SK-MEL-5 (cell line): Measurements from ENCODE around the gene HEXIM2. TPM values are rescaled to one million over a fixed set of nuclear protein-coding genes. Genes with fewer than 3 reads are reported as not detected.

Experiments used
- DNase-seq: peaks from one replicate; pipeline ENCODE4 v3.0.0-alpha.2; 2016; ENCODE audit warnings: low read depth, low spot score
- in situ Hi-C: cut with HindIII; loops from 2 replicates; pipeline ENCODE4 v1.10.0; 2016; ENCODE audit warnings: low sequenced_read_pairs, high pct_unique_total_duplicates, low pct_unique_long_range_greater_than_20kb
- polyA plus RNA-seq, 2 experiments: library from polyadenylated mRNA; depleted of rRNA; stranded (reverse); fragments of >200 nt; gene quantifications; 2 replicates each; pipeline ENCODE4 v1.2.3, GENCODE V29; 2015
- total RNA-seq: library from RNA; depleted of rRNA; stranded (reverse); fragments of >200 nt; shearing (Covaris generic); gene quantifications from 2 replicates; pipeline ENCODE4 v1.2.3, GENCODE V29; 2014; rRNA removed

HEXIM2 gene, protein sequence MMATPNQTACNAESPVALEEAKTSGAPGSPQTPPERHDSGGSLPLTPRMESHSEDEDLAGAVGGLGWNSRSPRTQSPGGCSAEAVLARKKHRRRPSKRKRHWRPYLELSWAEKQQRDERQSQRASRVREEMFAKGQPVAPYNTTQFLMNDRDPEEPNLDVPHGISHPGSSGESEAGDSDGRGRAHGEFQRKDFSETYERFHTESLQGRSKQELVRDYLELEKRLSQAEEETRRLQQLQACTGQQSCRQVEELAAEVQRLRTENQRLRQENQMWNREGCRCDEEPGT
- 14.0 and 14.2 TPM in 2 replicates for total RNA-seq
- polyA plus RNA-seq (2015; cell fraction: cytosol; rRNA removed) = 25.3 and 28.3 TPM in 2 replicates
- polyA plus RNA-seq (2015; cell fraction: nucleus; rRNA removed) = 8.8 and 12.9 TPM in 2 replicates

DNA sequence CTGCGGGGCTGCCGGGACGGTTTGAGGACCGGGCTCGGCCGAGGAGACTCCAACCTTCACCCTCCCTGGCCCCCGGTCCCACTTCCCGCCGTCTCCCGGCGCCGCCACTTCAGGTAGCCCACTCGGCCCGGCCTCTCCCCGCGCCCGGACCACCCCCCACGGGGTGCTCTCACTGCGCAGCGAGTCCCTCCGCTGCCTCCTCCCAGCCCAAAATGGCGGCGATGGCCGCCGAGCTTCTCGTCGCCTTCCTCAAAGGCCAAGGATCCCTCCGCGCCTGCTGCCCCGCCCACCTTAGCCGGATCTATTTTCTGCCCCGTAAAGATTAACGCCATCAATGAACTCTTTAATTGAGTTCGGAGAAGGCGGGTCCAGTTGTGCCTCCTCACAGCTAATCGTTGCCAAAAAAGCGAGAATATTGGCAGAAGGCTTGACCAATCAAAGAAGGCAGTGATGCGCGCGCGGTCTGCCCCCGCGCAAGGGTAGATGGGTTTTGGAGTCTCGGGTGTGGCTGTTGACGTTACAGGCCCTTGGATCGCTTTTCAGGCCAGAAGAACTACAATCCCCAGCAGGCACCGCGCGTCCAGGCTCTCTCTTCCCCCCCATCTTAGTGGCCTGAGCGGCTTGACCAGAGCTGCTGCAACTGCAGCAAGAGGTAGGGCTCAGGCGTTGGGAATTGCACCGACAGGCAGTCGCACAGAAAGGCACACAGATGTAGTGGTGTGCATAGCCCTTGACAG lies at the start of gene HEXIM2:
Gene HEXIM2 (plus strand): TSS at position 588 of the 737 bp plus-strand sequence. CDS start 919 bp downstream, outside the sequence.
- peak; percentile 100 for DNase-seq
- in situ Hi-C loops = no loop called here

DNA sequence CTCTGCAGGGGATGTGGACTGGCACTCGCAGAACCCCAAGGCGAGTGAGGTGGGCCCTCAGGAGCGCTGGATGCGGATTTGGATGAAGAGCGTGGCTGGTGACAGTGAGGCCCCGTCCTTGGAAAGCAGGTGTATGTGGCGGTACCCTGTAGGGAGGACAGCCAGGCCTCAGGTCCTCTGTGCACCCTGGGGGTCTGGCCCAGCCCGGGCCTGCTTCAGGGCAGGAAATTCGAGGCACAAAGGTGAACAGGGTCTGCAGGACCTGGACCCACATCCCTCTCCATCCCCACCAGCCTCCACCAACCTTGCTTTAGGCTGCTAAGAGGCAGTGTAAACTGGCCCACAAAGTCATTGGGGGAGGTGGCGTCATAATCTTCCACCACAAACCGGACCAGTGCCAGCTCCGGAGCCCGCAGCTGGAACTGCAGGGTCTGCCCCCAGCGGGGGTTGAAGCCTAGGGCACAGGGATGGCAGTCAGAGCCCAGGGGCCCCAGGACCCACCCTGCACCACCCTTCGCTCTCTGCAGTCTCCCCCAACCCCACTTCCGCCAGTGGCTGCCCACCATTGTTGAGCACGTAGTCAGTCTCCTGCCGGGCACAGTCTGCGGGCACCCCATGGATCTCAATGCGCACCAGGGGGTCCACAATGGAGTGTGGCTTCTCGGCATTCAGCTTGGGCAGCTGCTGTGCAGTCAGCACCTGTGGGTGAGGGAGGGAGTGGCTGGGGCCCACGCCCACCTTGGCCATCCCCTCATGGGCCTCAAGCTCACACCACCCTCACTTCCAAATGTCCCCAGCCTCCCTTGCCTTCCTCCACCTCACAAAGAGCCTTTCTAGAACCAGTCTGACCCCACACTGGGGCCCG lies 48.9 kb upstream of the HEXIM2 start:
- in situ Hi-C loops = no loop called here
- no peak for DNase-seq

DNA sequence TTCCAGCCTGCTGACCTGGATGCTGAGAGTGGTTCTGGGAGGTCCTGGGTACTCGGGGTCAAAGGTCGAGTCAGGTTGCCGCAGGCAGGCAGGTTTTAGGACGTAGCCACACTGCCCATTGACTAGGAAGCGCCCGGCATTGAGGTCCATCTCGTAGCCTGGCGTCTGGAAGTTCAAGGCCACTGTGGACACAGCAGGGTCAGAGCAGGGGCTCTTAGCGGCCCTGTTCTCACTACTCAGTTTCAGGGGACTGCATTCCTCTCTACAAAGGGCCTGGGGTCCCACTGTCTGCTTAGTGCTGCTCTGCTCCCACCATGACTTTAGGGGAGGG lies 48.3 kb upstream of the HEXIM2 start:
- DNase-seq = no peak
- in situ Hi-C loops = no loop called here

DNA sequence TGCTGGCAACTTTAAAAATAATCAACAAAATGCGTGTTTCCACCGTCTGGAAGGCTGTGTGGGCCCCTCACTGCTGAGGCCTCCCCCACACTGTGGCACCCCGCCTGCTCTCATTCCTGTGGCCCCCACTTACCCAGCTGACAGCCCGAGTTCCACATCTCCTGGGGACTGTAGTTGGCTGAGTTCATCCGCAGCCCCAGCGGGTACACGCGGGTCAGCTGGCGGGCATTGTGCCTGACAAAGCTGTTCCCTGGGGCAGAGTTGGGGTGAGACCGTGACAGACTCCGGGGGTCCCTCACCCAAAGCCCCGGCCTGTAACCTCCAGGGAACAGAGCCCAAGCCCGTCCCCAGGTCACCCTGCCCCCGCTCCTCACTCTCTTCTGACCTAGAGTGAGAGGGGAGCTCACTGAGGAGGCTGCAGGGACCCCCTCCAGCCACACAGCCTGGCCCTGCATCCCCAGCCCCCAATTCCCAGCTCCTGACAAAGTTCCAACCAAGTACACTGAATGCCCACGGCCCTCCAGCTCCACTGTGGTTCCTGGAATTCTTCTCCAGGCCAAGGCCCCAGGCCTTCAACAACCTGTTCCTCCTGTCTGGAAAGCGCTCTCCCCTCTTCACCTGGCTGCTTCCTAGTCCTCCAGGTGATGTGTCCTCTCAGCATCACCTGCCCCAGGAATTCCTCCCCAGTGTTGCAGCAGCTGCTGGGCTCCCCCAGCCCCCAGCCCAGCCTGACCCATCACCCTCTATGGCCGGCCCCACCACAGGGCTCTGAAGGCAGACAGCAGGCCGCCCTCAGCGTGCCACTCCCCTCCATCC lies 47.4 kb upstream of the HEXIM2 start:
- in situ Hi-C loops = no loop called here
- no peak for DNase-seq

DNA sequence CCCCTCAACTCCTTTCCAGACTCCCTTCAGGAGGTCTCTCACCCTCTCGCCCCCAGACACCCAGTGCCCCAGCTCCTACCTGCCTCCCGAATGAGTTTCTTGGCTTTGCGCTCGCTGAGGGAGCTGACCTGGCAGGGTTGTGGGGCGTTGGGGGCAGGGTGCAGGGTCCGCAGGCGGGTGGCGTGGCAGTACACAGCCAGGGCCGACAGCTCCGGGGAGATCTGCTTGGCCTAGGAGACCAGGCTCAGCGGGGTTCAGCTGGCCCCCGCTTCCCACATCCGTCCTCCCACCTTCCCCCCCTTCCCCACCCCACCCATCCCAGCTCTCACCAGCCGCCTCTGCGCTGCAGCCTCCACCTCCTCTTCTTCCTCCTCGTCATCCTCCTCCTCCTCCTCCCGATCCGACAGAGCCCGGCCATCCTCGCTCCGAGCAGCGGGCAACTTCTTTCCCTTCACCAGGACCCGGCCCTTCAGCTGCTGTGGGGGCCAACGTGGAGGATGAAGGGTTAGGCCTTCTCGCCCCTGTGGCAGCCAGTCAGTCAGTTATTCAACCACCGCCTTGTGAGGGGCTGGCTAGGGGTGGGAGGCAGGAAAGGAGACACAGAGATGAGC lies 46.6 kb upstream of the HEXIM2 start:
- in situ Hi-C loops = no loop called here
- no peak for DNase-seq

DNA sequence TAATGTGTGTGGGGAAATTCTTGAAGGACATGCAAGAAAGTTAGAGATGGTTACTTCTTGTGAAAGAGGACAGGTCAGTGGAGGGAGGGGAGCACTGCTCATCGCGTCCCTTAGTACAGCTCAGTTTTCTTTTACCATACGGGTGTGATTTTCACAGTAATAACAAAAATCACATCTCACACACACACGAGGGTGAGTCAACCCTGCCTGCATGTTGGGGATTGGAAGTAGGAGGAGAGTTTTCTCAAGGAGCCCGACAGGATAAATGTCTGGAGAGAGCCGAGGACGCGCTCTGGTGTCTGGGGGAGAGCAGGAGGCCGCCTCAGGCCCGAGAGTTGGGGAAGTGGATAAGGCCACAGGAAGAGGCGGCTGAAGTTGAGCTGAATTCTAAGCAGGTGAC lies 45.8 kb upstream of the HEXIM2 start:
- in situ Hi-C loops = no loop called here
- DNase-seq = no peak

DNA sequence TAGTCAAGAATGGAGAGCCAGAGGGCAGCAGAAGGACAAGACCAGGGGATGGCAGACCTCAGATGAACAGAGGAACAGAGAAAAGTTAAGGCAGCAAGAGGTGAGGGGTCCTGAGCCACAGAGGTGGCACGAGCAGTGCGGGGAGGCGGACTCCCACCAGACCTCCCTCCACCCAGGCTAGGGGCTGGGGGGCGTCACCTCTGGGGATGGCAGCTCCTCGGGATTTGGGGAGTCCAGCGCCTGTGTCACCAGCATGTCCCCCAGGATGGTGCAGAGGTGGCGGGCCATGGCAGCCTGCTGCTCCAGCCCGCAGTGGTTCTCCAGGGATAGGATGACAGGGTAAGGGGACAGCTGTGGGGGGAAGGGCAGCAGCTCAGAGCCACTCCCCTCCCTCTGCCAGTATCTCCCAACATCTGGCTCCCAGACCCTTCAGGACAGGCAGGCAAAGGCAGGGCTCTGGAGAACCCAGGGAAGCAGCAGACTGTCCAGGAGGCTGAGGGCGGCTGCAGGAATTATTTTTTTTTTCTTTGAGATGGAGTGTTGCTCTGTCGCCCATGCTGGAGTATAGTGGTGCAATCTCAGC lies 45.1 kb upstream of the HEXIM2 start:
- DNase-seq = no peak
- in situ Hi-C loops = no loop called here

DNA sequence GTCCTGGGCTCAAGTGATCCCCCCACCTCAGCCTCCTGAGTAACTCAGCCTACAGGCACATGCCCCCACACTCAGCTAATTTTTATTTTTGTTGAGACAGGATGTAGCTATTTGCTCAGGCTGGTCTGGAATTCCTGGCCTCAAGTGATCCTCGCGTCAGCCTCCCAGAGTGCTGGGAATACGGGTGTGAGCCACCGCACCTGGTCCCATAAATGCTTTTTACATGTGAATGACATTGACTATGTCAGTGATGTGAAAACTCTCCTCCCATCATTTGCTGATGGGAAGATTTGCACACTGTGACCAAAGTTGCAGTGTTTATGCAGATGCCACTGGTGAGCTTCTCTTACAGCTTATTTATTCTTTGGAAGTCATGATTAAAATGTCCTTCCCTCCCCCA lies 44.3 kb upstream of the HEXIM2 start:
- DNase-seq = no peak
- in situ Hi-C loops = no loop called here

DNA sequence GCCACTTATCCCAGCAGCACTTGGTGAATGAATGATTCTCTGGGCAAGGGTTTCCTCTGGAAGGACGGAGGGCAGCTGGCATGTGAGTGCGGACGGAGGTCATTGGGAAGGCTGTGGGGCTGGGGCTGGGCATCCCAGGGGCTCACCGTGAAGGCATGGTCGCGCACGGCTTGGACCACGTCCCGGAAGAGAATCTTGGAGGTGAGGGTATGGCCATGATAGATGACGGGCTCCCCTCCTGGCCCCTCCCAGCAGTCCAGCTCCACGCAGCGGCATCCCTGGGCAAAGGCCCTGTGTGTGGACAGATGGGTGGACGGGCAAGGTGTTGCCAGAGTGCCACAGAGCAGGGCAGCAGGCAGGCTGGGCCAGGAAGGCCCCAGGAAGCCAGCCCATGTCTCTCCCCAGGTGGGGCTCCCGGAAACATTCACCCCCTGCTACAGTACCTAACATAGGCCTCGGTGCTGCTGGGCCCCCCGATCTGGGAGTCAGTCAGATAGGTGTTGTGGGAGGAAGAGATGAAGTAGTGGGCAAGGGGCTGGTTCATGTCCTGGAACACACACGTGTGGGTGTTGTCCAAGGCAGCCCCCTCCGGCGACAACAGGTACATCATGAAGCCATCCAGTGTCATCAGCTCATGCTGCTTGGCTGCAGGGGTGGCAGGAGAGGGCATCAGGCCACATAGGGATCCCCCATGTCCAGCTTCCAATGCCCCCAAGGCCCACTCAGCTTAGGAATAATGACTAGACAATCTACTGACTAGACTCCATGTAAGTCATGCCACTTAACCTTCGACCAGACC lies 43.6 kb upstream of the HEXIM2 start:
- in situ Hi-C loops = no loop called here

DNA sequence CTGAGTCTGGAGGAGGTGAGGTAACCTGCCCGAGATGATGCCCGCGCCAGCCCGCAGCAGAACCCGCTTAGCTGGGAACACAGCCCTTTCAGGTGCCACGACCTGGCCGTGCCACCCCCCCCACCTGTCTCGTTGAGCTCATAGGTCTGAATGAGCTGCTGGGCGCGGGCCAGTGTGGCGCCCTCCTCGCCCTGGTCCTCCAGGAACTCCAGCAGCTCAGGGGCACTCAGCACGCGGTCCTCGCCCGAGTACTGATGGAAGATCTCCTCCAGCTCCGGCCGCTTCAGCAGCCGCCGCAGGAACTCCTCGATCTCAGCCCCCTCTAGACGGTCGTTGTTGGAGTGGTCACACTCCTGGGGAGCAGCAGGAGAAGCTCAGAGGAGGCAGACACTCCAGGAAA lies 43.0 kb upstream of the HEXIM2 start:
- no peak for DNase-seq
- in situ Hi-C loops = no loop called here

More for the DNA sequence above, 43.6 kb upstream of the HEXIM2 start:
- DNase-seq = no peak

DNA sequence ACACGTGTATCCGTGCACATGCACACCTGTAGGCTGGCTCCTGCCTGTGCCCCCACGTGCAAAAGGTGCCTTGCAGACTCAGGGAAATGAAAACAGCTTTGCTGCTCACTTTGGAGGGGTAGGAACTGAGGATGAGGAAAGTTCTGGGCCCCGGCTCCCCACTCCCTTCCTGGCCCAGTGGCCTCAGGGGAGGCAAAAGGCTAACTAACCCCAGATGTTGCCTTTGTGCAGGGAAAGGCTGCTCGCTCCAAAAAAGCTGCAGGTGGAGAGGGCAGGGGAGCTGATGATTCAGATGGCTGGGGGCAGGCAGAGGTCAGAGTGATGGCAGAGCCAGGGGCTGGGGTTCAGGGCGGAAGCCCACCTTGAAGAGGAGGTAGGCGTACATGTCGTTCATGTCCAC lies 41.7 kb upstream of the HEXIM2 start:
- no peak for DNase-seq
- in situ Hi-C loops = no loop called here

DNA sequence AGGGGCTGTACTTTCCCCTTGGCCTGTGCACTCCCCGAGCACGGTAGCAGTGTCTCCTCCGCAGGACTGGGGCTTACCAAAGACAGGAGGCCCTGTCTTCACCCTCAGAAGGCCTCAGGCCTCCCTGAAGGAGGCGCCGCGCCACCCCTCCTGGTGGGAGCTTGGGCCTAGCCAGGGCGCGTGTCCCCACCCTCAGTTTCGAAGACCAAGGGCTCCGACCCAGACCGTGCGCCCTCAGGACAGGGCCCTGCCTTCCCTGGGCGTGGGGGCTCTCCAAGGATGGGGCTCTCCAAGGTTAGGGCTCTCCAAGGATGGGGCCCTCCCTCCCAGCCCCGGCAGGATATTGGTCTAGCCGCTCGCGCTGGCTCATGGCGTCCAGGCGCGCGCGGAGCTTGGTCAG lies 41.1 kb upstream of the HEXIM2 start:
- DNase-seq = no peak
- in situ Hi-C loops = no loop called here

DNA sequence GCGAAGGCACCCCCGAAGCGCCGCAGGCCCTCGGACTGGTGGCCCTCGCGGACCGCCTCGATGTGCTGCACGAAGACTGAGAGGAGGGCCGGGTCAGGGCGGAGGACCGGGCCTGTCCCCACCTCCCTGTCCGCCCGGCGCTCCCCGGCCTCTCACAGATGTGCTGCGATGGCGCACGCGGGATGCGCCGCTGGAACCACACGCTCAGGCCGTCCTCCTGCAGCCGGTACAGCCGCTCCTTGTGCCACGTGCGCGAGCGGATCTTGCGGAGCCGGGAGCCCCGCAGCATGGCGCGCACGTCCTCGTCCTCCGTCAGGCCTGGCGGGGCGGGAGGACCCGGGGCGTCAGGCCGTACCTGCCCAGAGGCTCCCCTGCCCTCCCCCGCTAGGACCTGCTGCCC lies 40.6 kb upstream of the HEXIM2 start:
- in situ Hi-C loops = no loop called here
- no peak for DNase-seq

DNA sequence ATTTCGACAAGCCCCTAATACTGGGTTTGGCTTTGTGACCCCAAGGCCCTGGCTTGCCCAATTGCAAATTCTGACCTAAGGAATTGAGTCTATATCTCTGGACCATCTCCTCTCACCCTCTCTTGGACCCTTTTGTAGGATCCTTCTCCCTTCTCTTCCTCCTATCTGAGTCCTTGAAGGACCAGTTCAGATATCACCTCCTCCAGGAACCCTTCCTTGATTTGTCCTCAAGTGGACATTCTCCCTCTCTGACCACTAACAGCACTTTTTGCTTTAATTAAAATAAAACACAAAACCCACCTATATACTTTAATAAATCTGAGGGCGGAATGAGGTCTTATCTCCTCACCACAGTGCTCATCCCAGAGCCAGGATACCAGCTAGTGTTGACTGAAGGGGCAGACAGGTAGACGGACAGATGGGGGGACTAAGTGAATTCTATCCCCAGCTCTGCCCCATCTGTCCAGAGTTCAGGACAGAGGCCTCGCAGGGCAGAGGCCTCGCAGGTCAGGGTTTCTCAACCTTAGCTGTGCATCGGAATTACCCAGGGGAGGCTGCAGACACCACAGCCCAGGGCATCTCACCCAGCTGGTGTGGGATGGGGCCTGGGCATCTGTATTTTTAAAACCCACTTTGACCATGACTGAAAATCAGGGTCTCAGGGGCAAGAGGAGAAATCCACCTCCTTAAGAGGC lies 38.5 kb upstream of the HEXIM2 start:
- in situ Hi-C loops = no loop called here
- DNase-seq = no peak

DNA sequence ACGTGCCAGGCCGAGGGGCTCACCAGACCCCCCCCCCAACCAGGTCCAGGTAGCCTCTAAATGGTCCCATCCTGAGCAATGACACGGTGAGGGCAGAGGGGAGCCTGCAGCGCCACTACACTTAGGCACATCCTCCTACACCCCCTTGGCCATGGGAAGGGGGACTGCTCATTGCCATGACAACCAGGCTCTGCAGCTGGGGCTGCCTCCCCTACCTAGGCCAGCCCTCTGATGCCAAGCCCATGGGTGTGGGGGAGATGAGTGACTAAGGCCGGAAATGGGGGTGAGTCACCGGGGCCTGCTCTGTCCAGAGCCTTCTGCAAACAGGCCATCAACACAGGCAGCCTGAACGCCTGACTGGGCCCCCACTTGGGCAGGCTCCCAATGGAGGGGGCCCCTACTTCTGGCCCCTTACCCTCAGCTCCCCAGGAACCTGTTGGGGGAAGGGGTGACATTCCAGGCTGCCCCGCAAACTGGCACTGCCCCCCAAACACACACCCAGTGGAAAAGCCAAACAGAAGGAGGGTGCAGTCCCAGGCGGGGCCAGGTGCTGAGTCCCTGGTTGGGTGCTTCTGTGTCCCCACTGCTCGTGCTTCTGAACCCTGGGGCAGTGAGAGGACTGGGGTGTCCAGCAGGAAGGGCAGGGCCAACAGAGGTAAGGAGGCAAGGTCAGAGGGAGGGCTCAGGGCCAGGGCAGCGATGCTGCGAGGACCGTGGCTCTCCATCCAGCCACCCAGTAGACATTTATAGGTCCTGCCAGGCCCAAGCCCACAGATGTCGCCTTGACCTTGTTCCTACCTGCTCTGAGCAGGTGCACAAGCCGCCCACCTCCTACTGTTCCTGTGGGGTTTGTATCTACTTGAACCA lies 37.5 kb upstream of the HEXIM2 start:
- peak; percentile 37 for DNase-seq
- in situ Hi-C loops = no loop called here
